GM23248 (cell line): ENCODE measurements around the gene RHBDF1. TPM values are rescaled to one million over a fixed set of nuclear protein-coding genes. Genes with fewer than 3 reads are reported as not detected.

ENCODE experiments used
- DNase-seq: peaks from one replicate; pipeline ENCODE4 v3.0.0-alpha.2; 2015
- H2AFZ ChIP-seq: fragments of 200-600 bp; sonication (generic); 2 replicates; pipeline ENCODE4 v1.6.1; 2016; ENCODE audit warnings: antibody characterized with exemption
- H3F3A ChIP-seq: fragments of 200-600 bp; sonication (generic); 2 replicates; pipeline ENCODE4 v1.6.1; 2016; ENCODE audit warnings: mild to moderate bottlenecking, antibody characterized with exemption, mixed run types; ENCODE audit not compliant: insufficient read depth
- H3K27ac ChIP-seq: fragments of 200-600 bp; sonication (generic); 2 replicates; pipeline ENCODE4 v1.5.1; 2016; ENCODE audit warnings: mild to moderate bottlenecking
- H3K27me3 ChIP-seq: fragments of 200-600 bp; sonication (generic); replicated peaks from 2 replicates; pipeline ENCODE4 v1.6.1; 2016; ENCODE audit warnings: mild to moderate bottlenecking; ENCODE audit not compliant: insufficient read depth
- H3K36me3 ChIP-seq: fragments of 200-600 bp; sonication (generic); 2 replicates; pipeline ENCODE4 v1.6.1; 2016; ENCODE audit warnings: low read depth, mild to moderate bottlenecking
- H3K4me1 ChIP-seq: fragments of 200-600 bp; sonication (generic); 2 replicates; pipeline ENCODE4 v1.6.1; 2016; ENCODE audit warnings: mild to moderate bottlenecking; ENCODE audit not compliant: insufficient read depth
- H3K4me2 ChIP-seq: fragments of 200-600 bp; sonication (generic); one replicate; pipeline ENCODE4 v1.6.1; 2016; ENCODE audit warnings: mild to moderate bottlenecking; ENCODE audit not compliant: unreplicated experiment
- H3K4me3 ChIP-seq: fragments of 200-600 bp; sonication (generic); 2 replicates; pipeline ENCODE4 v1.5.1; 2016; ENCODE audit warnings: mild to moderate bottlenecking
- H3K79me2 ChIP-seq: fragments of 200-600 bp; sonication (generic); 2 replicates; pipeline ENCODE4 v1.6.1; 2016; ENCODE audit warnings: mild to moderate bottlenecking; ENCODE audit not compliant: insufficient read depth
- H3K9ac ChIP-seq: fragments of 200-600 bp; sonication (generic); 2 replicates; pipeline ENCODE4 v1.6.1; 2016; ENCODE audit warnings: mild to moderate bottlenecking
- H3K9me2 ChIP-seq: fragments of 200-600 bp; sonication (generic); 2 replicates; pipeline ENCODE4 v1.6.1; 2016; ENCODE audit warnings: mixed run types, mild to moderate bottlenecking, moderate library complexity; ENCODE audit not compliant: insufficient read depth
- H3K9me3 ChIP-seq: fragments of 200-600 bp; sonication (generic); one replicate; pipeline ENCODE4 v1.6.1; 2017; ENCODE audit warnings: low read depth
- H4K20me1 ChIP-seq: fragments of 200-600 bp; sonication (generic); 2 replicates; pipeline ENCODE4 v1.6.0; 2016; ENCODE audit not compliant: insufficient read depth
- EZH2 ChIP-seq: fragments of 200-600 bp; sonication (generic); IDR thresholded peaks from 2 replicates; pipeline ENCODE4 v1.6.1; 2018; ENCODE audit warnings: antibody characterized with exemption, mild to moderate bottlenecking; ENCODE audit not compliant: insufficient read depth, poor library complexity, severe bottlenecking
- EZH2phosphoT487 ChIP-seq: fragments of 200-600 bp; sonication (generic); IDR thresholded peaks from 2 replicates; pipeline ENCODE4 v1.6.1; 2018; ENCODE audit warnings: antibody characterized with exemption, moderate library complexity, mild to moderate bottlenecking, low read depth; ENCODE audit not compliant: insufficient read depth
- WGBS, 2 experiments: methylation state at CpG; one replicate each; pipeline ENCODE4 v1.1.6; 2015 to 2017; ENCODE audit warnings: low lambda C conversion rate in 2 of 2, low coverage in 1 of 2; ENCODE audit errors: missing lambda C conversion rate in 2 of 2; 5-methylcytosine and 5-hydroxymethylcytosine counted together
- in situ Hi-C: fragments of 300-500 bp; cut with MboI; formaldehyde crosslinking; loops from 2 replicates; pipeline ENCODE4 v1.15.0; 2020
- polyA plus RNA-seq: library from polyadenylated mRNA; unstranded; fragments of >200 nt; fragmentation: Nextera tagmentation; extraction: Ambion mirVana; gene quantifications from 2 replicates; pipeline ENCODE4 v1.2.1, GENCODE V29; 2016
- total RNA-seq: library from RNA; depleted of rRNA; stranded (reverse); fragments of >200 nt; shearing (Covaris generic); gene quantifications from 2 replicates; pipeline ENCODE4 v1.2.3, GENCODE V29; 2014

Gene RHBDF1
- total and polyA plus RNA-seq, 2 experiments from 2014 or later: 61.7 to 62.6 TPM

DNA sequence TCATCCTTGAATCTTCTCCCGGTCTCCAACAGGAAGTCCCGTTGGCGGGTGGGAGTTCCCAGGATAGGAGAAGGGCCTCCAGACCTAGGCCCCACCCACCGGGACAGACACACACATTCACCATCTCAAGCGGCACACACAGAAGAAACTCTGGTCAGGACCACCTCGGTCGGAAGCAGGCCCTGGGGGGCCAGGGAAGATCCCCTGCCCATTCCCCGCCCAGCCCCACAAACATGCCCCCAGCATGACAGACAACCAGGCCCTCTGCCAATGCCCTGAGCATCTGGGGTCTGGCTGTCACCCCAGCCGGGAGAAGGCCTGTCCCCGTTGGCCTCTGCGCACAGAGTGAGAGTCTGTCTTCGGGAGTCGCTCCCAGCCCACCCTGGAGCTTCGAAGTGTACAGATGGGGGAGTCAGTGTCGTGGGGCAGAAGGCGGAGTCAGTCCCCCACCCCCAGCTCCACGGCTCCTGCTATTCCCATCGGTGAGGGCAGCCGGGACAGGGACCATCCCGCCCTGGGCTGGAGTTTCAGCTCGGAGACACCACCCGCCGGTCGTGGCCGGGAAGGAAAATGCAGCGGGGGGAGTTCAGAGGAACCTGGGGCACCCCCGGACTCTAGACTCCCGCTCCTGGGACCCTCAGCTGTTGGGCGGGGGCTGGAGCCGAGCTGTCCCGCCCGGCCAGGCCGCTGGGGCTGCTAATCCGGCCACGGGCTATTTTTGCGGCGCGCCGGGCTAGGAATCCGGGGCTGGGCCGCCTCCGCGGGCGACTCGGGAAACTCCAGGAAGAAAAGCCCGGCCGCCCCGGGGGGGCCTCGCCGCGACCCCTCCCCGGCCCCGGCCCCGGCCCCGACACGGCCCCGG lies 660 bp downstream of the RHBDF1 start:
- in situ Hi-C loops: no loop called here

DNA sequence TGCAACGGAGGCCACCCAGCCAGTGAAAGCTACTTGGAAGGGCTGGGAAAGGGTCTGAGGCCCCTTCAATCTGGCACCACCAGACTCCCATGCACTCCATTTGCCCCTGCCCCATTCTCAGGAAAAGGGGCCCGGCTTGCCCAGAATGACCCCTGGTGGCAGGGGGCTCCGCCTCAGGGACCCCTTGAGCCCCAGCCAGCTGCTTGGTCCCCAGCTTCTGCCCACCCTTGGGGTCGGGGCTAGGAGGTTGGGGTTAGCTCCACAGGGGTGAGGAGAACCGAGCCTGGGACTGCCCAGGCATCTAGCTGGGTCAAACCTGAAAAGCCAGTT lies 1.3 kb downstream of the RHBDF1 start:
- in situ Hi-C loops: no loop called here
- Histone ChIP-seq H3K36me3 (no peaks in the 10 kb centered on the region), H3K27me3 (no peaks in the 10 kb centered on the region), H3K4me1 (peaks cover 35% of the 10 kb centered on the region), H2AFZ (no peak overlapping the region), H3K4me3 (peak overlapping the region; percentile 83), H3K4me2 (peak overlapping the region; percentile 80), H3K27ac (peak overlapping the region; percentile 66), H3F3A (peaks cover 12% of the 10 kb centered on the region; the same call in 1 of the 2 replicates), H3K9me3 (no peaks in the 10 kb centered on the region), H3K79me2 (peaks cover 56% of the 10 kb centered on the region), H3K9ac (peak overlapping the region; percentile 86), H3K9me2 (no peaks in the 10 kb centered on the region), H4K20me1 (no peaks in the 10 kb centered on the region)
- DNase-seq: no peak
- TF ChIP-seq EZH2phosphoT487 (no peak), EZH2 (no peak)
- 27 to 28% methylated on average over 5 of the region's 5 CpGs for WGBS, 2 experiments

More for the DNA sequence above, 660 bp downstream of the RHBDF1 start:
- TF ChIP-seq EZH2phosphoT487 (no peak), EZH2 (no peak)
- Histone ChIP-seq H3K4me1 (peaks cover 41% of the 10 kb centered on the region), H3K4me2 (peak overlapping the region; percentile 80), H3K9ac (peak overlapping the region; percentile 86), H3K27me3 (no peaks in the 10 kb centered on the region), H3K36me3 (no peaks in the 10 kb centered on the region), H3K4me3 (peak overlapping the region; percentile 83), H3K79me2 (peaks cover 50% of the 10 kb centered on the region), H3F3A (peaks cover 17% of the 10 kb centered on the region), H3K27ac (peak overlapping the region; percentile 66), H3K9me2 (no peaks in the 10 kb centered on the region), H2AFZ (peak overlapping the region; percentile 16), H4K20me1 (no peaks in the 10 kb centered on the region), H3K9me3 (no peaks in the 10 kb centered on the region)
- peak; percentile 91 for DNase-seq
- 0 to 3% methylated on average over 24 to 29 of the region's 57 CpGs for WGBS, 2 experiments

DNA sequence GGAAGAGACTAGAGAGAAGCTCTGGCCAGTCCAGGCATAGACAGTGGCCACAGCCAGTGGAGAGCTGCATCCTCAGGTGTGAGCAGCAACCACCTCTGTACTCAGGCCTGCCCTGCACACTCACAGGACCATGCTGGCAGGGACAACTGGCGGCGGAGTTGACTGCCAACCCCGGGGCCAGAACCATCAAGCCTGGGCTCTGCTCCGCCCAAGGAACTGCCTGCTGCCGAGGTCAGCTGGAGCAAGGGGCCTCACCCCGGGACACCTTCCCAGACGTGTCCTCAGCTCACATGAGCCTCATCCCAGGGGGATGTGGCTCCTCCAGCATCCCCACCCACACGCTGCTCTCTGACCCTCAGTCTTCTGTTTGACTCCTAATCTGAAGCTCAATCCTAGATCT lies 3.2 kb downstream of the RHBDF1 start:
- Histone ChIP-seq H3K9ac (peak overlapping the region; percentile 9; the same call in 1 of the 2 replicates), H2AFZ (no peak overlapping the region), H3K79me2 (peaks cover 69% of the 10 kb centered on the region), H3K4me3 (no peak overlapping the region), H3K9me3 (no peaks in the 10 kb centered on the region), H4K20me1 (peaks cover 4% of the 10 kb centered on the region; the same call in 1 of the 2 replicates), H3K36me3 (no peaks in the 10 kb centered on the region; the same call in 1 of the 2 replicates), H3K9me2 (no peaks in the 10 kb centered on the region), H3K4me2 (no peak overlapping the region), H3F3A (no peaks in the 10 kb centered on the region), H3K27me3 (no peaks in the 10 kb centered on the region), H3K27ac (no peak overlapping the region), H3K4me1 (peaks cover 27% of the 10 kb centered on the region)
- in situ Hi-C loops: no loop called here
- DNase-seq: no peak
- WGBS, 2 experiments: 38 to 48% methylated on average over 6 to 8 of the region's 8 CpGs
- TF ChIP-seq EZH2phosphoT487 (no peak), EZH2 (no peak)

GRCh38 chr16:67884-68789 lies 4.3 kb downstream of the RHBDF1 start:
- peaks cover 4% of the 10 kb centered on the region; the same call in 1 of the 2 replicates for H4K20me1 ChIP-seq
- H3K9me3 ChIP-seq: no peaks in the 10 kb centered on the region
- H3F3A ChIP-seq: no peaks in the 10 kb centered on the region
- no peaks in the 10 kb centered on the region; the same call in 1 of the 2 replicates for H3K36me3 ChIP-seq
- no peak overlapping the region for H3K4me3 ChIP-seq
- in situ Hi-C loops: no loop called here
- H3K9me2 ChIP-seq: no peaks in the 10 kb centered on the region
- peaks cover 69% of the 10 kb centered on the region for H3K79me2 ChIP-seq
- no peak overlapping the region for H3K4me2 ChIP-seq
- no peak overlapping the region for H2AFZ ChIP-seq
- no peak for TF ChIP-seq EZH2phosphoT487
- TF ChIP-seq EZH2: no peak
- no peaks in the 10 kb centered on the region for H3K27me3 ChIP-seq
- peak; percentile 60 for DNase-seq
- H3K4me1 ChIP-seq: peaks cover 27% of the 10 kb centered on the region
- no peak overlapping the region for H3K27ac ChIP-seq
- WGBS, 2 experiments: 62 to 64% methylated on average over 24 to 27 of the region's 27 CpGs
- H3K9ac ChIP-seq: no peak overlapping the region; the same call in 1 of the 2 replicates
